Stimulated activated CD4-positive, alpha-beta T cell treated with anti-CD3 and anti-CD28 coated beads, Interleukin-1b, Interleukin-23, amount 100 ng/mL, for 48 hours (primary cell): ENCODE data around the gene DPEP1.
"Not testable (repeated sequence)": the region's sequence is repeated elsewhere in the genome, so short reads cannot be mapped to it uniquely, and the experiment has no call there.

Experiments used
- DNase-seq: peaks from one replicate; pipeline ENCODE4 v3.0.0-alpha.2; 2020

Gene DPEP1

GRCh38 chr16:89656435-89657121 lies 43.1 kb downstream of the DPEP1 start:
- DNase-seq: no peak

- DNase-seq: peak; percentile 92
Observed at GRCh38 chr16:89657442-89658220, 44.2 kb downstream of the DPEP1 start, which contains the start of the genes CHMP1A and SPATA33. Gene CHMP1A (minus strand): TSS chr16:89657708. CDS start chr16:89657588, 120 bp downstream. Gene SPATA33 (plus strand): TSS chr16:89657836. CDS start chr16:89657912, 76 bp downstream.

GRCh38 chr16:89658221-89658879 lies 44.9 kb downstream of the DPEP1 start:
- DNase-seq: no peak

GRCh38 chr16:89660146-89660545 lies 46.7 kb downstream of the DPEP1 start:
- DNase-seq: no peak

GRCh38 chr16:89661215-89661614 lies 47.8 kb downstream of the DPEP1 start:
- DNase-seq: no peak

- not testable (repeated sequence) for DNase-seq
Observed at GRCh38 chr16:89664238-89664637, 50.8 kb downstream of the DPEP1 start.

- peak; percentile 24 for DNase-seq
Observed at GRCh38 chr16:89667000-89667399, 53.6 kb downstream of the DPEP1 start.

GRCh38 chr16:89667633-89668032 lies 54.2 kb downstream of the DPEP1 start:
- DNase-seq: no peak

GRCh38 chr16:89668790-89669158 lies 55.3 kb downstream of the DPEP1 start:
- DNase-seq: no peak

- DNase-seq: no peak
Observed at GRCh38 chr16:89669755-89670154, 56.3 kb downstream of the DPEP1 start.

GRCh38 chr16:89670496-89671431 lies 57.3 kb downstream of the DPEP1 start:
- DNase-seq: no peak

GRCh38 chr16:89671565-89671964 lies 58.1 kb downstream of the DPEP1 start:
- DNase-seq: not testable (repeated sequence)

GRCh38 chr16:89672177-89672941 lies 58.9 kb downstream of the DPEP1 start:
- DNase-seq: no peak

- no peak for DNase-seq
Observed at GRCh38 chr16:89678258-89678657, 64.8 kb downstream of the DPEP1 start.

- no peak for DNase-seq
Observed at GRCh38 chr16:89685916-89686315, 72.5 kb downstream of the DPEP1 start.

GRCh38 chr16:89686520-89687091 lies 73.2 kb downstream of the DPEP1 start, which contains the start of gene CDK10:
Gene CDK10 (plus strand): TSS chr16:89686689. CDS start chr16:89686711, 22 bp downstream.
- DNase-seq: peak; percentile 89

- DNase-seq: no peak
Observed at GRCh38 chr16:89687092-89687940, 73.9 kb downstream of the DPEP1 start.
